HG02642 (cell line): ENCODE results near the gene TRIO.

Experiments used
- ATAC-seq: cut with Tn5 transposase; IDR thresholded peaks from one replicate; pipeline ENCODE4 v1.9.1; 2021; ENCODE audit warnings: mild to moderate bottlenecking; ENCODE audit not compliant: unreplicated experiment, poor library complexity

Gene TRIO

GRCh38 chr5:14218011-14218410 is 74.9 kb downstream of the TRIO start:
- ATAC-seq = no peak

GRCh38 chr5:14218480-14218879 is 75.3 kb downstream of the TRIO start:
- ATAC-seq = no peak

GRCh38 chr5:14218897-14219573 is 75.9 kb downstream of the TRIO start:
- no peak for ATAC-seq

DNA sequence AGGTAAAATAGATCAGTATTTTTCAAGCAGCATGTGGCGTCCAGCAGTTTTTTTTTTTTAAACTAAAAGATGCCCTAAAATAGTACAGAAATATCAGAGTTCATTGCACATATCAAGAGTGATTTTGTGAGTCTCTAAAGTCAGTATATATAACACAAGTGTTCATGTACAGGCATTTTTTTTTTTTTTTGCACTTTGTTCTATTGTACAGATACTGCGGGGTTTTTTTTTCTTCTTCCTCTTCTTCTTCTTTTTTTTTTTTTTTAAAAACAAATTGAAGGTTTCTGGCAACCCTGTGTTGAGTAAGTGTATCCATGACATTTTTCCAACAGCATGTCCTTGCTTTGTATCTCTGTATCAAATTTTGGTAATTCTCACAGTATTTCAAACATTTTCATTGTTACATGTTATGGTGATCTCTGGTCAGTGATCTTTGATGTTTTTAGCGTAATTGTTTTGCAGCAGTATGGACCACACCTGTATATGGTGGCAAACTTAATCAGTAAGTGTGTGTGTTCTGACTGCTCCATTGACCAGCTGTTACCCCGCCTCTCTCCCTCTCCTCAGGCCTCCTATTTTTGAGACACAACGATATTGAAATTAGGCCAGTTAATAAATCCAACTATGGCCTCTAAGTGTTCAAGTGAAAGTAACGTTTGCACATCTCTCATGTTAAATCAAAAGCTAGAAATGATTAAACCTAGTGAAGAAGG is 76.8 kb downstream of the TRIO start:
- no peak for ATAC-seq

DNA sequence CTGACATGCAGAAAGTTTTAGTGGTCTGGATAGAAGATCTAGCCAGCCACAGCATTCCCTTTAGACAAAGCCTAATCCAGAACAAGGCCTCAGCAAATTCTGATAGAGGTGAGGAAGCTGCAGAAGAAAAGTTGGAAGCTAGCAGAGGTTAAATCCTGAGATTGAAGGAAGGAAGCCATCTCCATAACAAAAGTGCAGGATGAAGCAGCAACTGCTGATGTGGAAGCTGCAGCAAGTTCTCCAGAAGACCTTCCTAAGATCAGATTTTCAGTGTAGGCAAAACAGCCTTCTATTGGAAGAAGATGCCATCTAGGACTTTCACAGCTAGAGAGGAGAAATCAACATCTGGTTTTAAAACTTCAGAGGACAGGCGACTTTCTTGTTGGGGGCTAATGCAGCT is 77.5 kb downstream of the TRIO start:
- ATAC-seq = no peak

DNA sequence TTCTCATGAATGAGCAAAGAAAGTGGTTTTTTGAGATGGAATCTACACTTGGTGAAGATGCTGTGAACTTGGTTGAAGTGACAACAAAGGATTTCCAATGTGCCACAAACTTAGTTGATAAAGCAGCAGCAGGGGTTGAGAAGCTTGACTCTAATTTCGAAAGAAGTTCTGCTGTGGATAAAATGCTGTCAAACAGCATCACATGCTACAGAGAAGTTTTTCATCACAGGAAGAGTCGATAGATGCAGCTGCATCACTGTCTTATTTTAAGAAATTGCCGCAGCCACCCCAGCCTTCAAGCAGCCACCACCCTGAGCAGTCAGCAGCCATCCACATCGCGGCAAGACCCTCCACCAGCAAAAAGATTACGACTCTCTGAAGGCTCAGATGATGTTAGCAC is 78.6 kb downstream of the TRIO start:
- ATAC-seq = no peak

DNA sequence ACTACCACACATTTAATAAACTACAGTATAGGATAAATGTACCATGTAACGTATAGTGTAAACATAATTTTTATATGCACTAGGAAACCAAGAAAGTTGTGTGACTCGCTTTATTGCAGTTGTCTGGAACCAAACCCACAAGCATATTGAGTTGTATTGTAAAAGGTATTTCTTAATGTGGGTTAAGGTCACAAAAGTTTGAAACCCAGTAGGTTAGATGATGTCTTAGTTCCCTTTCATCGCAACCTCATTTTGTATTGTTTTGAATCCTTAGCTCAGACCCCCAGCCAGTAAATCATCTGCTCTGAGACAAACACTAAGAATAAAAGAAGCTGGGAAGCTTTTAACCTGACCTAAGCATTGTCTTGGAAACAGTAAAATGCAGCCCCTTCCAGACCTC is 79.1 kb downstream of the TRIO start:
- ATAC-seq = no peak

DNA sequence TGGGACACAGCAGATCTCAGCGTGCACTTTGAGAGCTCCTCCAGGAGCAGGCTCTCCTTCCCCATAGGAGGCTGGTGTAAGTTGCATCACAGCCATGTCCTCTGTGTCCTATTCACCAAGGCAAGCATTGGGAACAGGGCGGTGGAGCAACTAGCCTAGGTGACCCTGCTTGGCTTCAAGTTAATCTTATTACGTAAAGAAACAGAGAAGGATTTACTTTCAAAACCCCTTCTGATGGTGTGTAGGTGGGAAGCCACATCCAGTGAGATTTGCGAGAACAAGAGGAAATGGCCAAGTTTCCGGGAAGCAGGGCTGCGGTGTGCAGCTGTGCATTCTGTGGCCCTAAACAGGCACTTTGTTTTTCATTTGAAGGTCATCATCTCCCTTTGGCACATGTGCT is 80.2 kb downstream of the TRIO start:
- ATAC-seq = no peak

- peak; percentile 43 for ATAC-seq
These were observed 82.2 kb downstream of the TRIO start for GRCh38 chr5:14225173-14225834.

DNA sequence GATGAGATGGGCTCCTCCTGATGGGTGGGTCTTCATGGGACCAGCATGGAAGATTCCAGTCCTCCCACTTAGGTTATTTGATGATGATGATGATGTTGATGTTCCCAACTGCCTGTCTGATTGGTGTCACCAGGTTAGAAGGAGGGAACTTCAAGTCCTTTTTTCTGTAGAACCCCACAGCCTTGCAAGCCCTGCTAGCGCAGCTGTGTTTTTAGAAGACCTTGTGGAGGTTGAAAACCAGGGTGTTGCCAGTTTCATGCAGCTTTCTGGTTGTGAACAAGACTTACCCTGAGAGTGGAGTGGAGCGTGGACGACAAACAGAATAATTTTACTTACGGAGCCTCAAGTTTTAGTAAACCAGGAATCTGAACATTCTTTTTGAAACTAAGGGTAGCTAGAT is 83.0 kb downstream of the TRIO start:
- no peak for ATAC-seq

DNA sequence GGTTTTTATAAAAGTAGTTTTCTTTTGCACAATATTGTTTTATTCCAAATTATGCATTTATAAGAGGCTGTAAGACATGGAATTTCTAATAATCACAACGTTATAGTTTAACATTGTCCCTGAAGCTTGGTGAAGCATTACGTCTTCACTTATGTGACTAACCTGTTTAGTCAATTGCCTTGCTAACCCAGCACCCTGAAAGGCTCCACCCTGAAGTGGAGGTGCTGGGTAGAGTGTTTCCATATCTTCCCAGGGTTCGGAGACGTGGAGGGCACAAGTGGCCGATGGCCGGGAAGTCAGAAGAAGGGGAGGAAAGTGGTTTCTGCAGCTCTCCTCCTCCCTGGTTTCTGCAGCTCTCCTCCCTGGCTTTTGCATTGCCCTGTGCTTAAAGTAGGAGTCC is 83.4 kb downstream of the TRIO start:
- ATAC-seq = no peak

DNA sequence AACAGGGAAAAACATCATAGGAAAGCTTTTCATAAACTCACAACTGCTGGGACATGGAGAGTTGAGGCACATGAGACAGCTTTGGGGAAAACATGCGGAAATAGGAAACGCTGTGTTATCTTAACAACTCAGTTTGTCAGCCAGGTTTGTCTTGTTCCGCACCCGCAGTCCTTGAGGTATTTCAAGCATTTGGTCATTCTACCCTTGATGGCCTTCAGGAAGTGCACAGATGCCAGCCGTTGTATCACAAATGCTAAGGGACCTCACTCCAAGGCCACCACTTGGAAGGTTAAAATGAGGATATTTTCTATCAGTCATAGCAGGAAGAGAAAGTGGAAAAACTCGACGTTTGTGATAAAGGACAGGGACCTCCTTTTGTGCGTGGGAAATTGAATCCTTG is 83.8 kb downstream of the TRIO start:
- ATAC-seq = no peak

DNA sequence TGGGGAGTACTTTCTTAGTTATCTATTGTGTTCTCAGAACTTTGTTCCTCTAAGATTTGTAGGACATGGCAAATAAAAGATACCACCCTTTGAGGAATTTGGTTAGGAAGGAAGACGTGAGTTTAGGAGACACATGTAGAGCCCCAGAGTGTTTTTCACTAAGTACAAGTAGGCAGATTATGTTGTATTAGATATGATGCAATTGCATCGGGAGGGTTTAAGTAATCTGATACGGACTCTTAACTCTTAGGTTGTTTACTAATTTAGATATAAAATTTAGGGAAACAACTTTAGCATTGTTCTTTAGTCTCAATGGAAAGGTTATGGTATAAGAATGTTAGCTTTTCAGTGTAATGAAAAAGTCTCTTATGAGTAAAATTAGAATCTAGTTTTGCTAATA is 84.4 kb downstream of the TRIO start:
- ATAC-seq = no peak

DNA sequence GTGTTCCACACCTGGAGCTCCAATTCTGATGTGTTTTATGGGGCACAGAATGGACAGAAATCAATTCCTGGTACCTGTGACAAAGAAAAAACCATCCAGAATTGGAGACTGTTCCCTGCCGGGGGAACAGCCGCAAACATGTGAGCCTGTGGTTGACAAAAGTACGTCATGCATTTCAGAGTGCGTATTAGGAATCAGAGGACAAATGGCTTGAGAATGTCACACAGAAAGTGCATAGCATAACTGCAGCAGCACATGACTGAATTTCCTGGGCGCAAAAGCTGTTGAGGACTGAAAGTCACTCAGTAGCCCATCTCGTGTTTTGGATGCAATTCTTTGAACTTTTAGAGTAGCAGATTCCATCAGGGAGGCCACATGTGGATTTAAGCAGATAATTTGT is 85.1 kb downstream of the TRIO start:
- no peak for ATAC-seq

DNA sequence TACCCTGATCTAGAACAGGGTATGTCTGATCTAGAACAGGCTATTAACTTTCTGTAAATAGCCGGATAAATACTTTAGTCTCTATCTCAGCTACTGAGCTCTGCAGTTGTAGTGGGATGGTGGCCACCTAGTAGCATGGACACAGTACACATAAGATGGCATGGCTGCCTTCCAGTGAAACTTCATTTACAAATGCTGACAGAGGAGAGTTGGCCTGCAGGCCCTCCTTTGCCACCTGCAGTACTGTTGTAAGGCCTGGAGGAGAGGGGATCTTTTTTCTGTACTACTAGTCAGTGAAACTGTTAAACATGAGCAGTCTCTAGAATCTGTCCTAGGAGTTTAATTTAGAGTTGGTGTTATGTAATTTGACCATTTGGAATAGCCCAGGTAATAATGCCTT is 86.0 kb downstream of the TRIO start:
- ATAC-seq = peak; percentile 53

DNA sequence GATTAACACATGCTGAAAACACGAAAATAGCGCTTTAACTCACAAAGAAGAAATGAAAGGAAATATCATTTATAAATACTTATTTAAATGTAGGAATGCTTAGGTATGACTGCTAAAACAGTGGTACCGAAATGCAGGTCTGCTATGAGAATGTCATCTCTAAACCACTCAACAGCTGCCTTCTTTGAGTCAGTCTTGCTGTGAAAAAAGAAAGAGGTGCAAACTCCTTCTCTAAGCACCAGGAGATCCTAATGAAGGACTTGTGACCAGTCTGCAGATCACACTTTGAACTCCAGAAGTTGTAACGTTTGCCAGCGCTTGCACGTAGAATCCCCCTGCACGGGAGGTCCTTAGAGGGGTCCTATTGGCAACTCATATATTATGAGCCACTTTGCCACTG is 86.6 kb downstream of the TRIO start:
- ATAC-seq = no peak

DNA sequence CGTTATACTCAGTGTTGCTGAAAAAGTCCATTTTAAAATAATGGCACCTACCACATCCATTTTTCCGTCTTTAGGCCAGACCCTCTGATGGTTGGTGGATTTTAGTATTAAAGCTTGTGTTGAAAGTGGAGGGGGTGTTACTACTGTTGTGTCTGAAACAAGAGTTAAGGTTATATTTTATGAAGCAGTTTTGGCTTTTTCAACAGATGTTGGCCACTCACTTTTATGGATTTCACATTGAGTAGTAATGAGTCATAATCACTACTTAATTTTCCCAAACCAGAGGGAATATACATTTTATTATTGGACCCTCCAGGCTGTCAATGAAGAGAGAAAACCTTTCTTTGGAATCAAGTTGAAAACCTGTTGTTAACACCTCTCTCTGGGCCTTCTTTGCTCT is 88.0 kb downstream of the TRIO start:
- no peak for ATAC-seq

GRCh38 chr5:14231890-14232289 is 88.7 kb downstream of the TRIO start:
- no peak for ATAC-seq

- ATAC-seq = no peak
These were observed 91.1 kb downstream of the TRIO start for GRCh38 chr5:14234204-14234603.

GRCh38 chr5:14235872-14236271 is 92.7 kb downstream of the TRIO start:
- ATAC-seq = no peak

DNA sequence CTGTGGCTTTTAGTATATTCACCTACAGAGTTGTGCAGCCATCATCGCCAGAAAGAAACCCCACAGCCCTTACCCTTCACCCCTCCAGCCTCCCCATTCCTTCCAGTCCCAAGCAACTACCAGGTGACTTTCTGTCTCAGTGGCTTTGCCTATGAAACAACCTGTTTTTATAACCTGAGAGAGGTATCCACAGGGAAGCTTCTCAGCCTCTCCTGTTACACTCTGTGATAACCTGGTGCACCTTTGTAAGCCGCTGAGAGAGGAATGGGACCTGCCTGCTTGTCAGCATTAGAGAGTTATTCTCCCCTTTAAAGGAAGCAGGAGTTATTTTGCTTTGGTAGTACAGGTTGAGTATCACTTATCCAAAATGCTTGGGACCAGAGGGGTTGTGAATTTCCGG is 93.6 kb downstream of the TRIO start:
- ATAC-seq = no peak
